ENCODE measurements around the gene FAM9C.

Gene FAM9C

DNA sequence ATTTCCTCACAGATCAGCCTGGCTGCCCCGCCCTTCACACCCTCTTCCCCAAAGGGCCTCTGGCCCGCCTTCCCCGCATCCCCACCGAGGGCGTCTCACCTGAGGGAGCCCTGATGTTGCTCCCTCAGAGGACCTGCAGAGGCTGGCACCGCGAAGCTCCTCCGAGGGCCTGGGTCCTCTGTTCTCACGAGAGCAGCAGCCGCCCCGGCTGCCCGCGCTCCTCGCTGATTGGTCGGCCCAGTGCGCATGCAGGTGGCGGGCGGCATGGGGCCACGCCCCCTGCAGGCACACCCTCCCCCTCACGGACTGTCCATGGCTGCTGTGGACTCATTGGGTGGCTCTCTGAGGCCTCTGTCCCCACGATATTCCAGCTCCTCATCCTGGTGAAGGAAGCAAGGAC is at the start of gene FAM9C:
Gene FAM9C (minus strand): TSS at position 180 of the 400 bp plus-strand sequence. CDS start 831 bp downstream, outside the sequence.
- no peak for DNase-seq (ENCODE audit: low spot score)
- in situ Hi-C loops (cut with MboI; ENCODE audit: low sequenced_read_pairs, unreplicated experiment), result no loop called here
- TF ChIP-seq, protein P1, sequence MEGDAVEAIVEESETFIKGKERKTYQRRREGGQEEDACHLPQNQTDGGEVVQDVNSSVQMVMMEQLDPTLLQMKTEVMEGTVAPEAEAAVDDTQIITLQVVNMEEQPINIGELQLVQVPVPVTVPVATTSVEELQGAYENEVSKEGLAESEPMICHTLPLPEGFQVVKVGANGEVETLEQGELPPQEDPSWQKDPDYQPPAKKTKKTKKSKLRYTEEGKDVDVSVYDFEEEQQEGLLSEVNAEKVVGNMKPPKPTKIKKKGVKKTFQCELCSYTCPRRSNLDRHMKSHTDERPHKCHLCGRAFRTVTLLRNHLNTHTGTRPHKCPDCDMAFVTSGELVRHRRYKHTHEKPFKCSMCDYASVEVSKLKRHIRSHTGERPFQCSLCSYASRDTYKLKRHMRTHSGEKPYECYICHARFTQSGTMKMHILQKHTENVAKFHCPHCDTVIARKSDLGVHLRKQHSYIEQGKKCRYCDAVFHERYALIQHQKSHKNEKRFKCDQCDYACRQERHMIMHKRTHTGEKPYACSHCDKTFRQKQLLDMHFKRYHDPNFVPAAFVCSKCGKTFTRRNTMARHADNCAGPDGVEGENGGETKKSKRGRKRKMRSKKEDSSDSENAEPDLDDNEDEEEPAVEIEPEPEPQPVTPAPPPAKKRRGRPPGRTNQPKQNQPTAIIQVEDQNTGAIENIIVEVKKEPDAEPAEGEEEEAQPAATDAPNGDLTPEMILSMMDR (IDR thresholded peaks at IDR 0.05; ENCODE audit: borderline replicate concordance, control extremely low read depth, extremely low read depth, insufficient read depth, missing control alignments), result no peak

DNA sequence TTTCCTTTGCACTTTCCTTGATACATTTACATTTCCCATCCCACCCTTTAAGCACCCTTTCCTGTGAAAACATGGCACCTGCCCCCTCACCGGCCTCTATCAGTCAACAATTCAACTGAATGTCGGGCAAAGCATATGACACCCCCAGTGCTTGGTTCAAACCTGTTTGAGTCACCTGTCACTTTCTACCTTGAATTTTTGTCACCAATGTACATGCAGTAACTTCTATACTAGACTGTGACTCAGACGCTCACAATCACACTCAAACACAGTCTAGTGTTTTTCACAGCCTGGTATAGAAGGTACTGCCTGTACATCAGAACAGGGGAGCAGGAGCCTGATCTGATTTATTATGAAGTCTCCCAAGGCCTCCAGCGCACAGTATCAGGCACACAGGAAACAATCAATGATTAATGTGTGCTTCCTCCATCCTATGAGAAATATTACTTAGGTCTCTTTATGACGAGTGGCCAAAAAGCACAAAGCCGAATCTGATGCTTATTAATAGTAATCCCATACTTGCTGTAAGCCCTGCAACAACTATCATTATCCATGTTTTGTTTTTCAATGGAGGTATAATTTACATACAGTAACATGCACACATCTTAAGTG is 49.2 kb upstream of the FAM9C start:
- TF ChIP-seq, protein P1 (IDR thresholded peaks at IDR 0.05; ENCODE audit: borderline replicate concordance, control extremely low read depth, extremely low read depth, insufficient read depth, missing control alignments), result no peak
- in situ Hi-C loops (cut with MboI; ENCODE audit: low sequenced_read_pairs, unreplicated experiment), result loop anchor here (5.0 to 25.0 kb wide), 3 partner anchors 164 to 569 kb away; partner anchors contain the start of gene TCEANC
- DNase-seq (ENCODE audit: low spot score), result no peak

DNA sequence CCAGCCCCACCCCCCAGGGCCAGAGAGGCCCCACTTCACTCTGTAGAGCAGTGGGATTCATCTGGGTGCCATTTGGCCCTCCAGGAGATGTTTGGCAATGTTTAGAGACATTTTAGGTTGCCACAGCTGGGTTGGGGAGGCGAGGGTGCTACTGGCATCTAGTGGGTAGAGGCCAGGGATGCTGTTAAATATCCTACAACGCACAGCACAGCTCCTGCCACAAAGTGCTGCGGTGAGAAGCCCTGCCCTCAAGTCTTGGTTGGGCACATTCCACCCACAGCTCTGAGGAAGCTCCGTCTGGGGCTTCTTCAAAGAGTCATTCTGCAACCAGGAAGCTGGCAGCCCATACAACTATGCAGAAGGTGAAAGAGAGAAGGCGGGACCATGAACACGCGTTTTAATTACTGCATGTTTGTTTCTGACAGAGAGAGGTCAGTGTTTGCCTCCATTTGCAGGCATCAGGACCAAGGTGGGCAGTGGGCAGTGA is 48.1 kb upstream of the FAM9C start:
- peak; percentile 32 for DNase-seq (ENCODE audit: low spot score)
- TF ChIP-seq, protein P1 (IDR thresholded peaks at IDR 0.05; ENCODE audit: borderline replicate concordance, control extremely low read depth, extremely low read depth, insufficient read depth, missing control alignments), result no peak
- in situ Hi-C loops (cut with MboI; ENCODE audit: low sequenced_read_pairs, unreplicated experiment), result loop anchor here (5.0 to 25.0 kb wide), 3 partner anchors 165 to 570 kb away; partner anchors contain the start of gene TCEANC

DNA sequence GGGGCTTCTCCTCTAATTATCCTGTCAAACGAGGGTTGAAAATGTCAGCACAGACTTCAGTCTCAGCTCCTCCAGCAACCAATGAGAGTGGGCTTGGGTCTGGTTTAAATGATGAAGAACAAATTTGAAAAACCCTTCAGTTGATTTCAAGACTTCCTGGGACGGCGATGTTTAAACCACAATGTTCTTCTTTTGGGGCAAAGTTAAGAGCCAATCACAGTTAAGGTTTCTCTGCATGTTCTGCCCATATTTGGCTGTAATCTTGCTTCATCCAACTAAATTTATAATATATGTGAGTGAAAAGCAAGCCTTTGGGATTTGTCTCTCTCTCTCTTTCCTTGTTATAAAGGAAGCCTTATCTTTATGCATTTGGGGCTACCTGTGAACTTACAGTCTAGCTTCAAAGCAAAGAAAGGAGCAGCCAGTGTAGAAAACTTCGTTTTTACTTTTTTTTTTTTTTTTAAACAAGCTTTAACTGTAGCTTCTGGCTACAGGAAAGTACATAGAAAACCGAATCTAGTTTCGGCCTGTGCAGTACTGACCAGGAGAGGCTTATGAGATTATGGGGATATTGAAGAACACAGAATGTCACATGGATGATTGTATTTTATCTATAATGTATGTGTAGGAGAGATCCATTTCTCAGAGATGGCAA is 46.8 kb upstream of the FAM9C start:
- DNase-seq (ENCODE audit: low spot score), result peak; percentile 23
- in situ Hi-C loops (cut with MboI; ENCODE audit: low sequenced_read_pairs, unreplicated experiment), result loop anchor here (5.0 to 25.0 kb wide), 3 partner anchors 166 to 571 kb away; partner anchors contain the start of gene TCEANC
- TF ChIP-seq, protein P1 (IDR thresholded peaks at IDR 0.05; ENCODE audit: borderline replicate concordance, control extremely low read depth, extremely low read depth, insufficient read depth, missing control alignments), result no peak

DNA sequence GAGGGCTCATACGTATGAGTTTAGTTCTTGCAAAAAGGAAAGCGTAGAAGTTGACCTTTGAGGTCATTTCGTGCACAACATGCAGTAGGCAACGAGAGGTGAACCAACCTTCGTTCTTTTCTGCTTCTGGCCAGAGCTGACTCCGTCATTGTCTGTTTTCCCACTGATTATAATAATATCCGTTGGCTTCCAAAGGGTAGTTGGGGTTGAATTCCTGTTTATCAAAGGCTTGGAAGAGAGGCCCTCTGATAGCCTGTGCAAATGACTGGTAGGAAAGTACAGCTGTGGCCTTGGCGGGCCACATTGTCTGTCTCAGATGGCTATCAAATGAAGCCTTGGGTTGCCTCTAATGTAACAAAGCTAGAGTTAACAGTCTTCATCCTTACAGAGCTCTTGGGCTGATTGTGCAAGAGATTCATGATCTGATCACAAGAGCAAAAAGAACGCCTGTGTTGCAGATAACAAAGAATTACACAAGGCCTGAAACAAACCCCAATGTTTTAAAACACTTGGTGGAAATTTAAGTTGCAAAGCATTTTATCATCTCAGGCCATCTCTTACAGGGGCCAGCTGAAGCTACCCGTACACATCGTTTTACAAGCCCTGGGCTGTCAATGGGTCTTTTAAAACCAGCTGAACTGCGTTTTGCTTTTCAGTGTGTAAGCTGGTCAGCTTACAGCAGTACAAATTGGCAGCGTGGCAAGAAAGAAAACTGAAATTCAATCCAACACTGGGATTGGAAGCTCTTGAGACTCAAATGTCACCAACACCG is 46.1 kb upstream of the FAM9C start:
- in situ Hi-C loops (cut with MboI; ENCODE audit: low sequenced_read_pairs, unreplicated experiment), result loop anchor here (5.0 to 25.0 kb wide), 3 partner anchors 167 to 572 kb away; partner anchors contain the start of gene TCEANC
- DNase-seq (ENCODE audit: low spot score), result no peak
- TF ChIP-seq, protein P1 (IDR thresholded peaks at IDR 0.05; ENCODE audit: borderline replicate concordance, control extremely low read depth, extremely low read depth, insufficient read depth, missing control alignments), result no peak

DNA sequence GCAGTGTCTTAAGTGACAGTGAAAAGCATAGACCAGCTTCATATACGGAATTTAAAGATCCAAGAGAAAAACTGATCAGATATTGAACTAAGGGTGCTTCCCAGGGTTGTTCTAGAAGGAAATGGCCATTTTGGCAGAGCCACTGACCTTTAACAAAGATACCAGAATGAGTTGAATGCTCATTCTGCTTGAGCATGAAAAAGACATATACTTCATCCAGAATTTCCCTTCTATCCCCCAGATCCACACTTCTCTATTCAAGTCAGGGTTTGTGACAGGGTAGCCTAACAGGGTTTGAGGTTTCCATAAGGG is 45.6 kb upstream of the FAM9C start:
- no peak for DNase-seq (ENCODE audit: low spot score)
- TF ChIP-seq, protein P1 (IDR thresholded peaks at IDR 0.05; ENCODE audit: borderline replicate concordance, control extremely low read depth, extremely low read depth, insufficient read depth, missing control alignments), result no peak
- in situ Hi-C loops (cut with MboI; ENCODE audit: low sequenced_read_pairs, unreplicated experiment), result loop anchor here (5.0 to 25.0 kb wide), 3 partner anchors 167 to 572 kb away; partner anchors contain the start of gene TCEANC

All from GM13976 (cell line).